ENCODE results near the gene ZNF557.

The ZNF557 gene

DNA sequence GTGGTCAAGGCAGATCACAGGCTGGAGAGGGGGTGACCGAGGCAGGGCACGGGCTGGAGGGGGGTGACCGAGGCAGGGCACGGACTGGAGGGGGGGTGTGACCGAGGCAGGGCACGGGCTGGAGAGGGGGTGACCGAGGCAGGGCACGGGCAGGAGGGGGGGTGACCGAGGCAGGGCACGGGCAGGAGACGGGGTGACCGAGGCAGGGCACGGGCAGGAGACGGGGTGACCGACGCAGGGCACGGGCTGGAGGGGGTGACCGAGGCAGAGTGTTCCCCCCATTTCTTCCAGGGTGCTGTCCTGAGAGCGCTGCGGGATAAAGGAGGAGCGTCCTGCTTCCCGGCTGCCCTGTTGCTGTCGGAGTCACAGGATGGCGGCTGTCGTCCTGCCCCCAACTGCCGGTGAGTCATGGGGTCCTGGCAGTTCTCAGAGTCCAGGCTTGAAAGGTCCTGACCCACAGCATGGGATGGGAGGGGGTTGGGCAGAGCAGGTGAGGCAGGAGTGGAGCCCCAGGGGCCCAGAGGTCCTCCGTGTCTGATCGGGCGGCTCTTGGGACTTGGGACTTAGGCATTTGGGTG, 5.3 kb downstream of the ZNF557 start:
- no peak for DNase-seq (ENCODE audit: low read depth in 2 of 2)

DNA sequence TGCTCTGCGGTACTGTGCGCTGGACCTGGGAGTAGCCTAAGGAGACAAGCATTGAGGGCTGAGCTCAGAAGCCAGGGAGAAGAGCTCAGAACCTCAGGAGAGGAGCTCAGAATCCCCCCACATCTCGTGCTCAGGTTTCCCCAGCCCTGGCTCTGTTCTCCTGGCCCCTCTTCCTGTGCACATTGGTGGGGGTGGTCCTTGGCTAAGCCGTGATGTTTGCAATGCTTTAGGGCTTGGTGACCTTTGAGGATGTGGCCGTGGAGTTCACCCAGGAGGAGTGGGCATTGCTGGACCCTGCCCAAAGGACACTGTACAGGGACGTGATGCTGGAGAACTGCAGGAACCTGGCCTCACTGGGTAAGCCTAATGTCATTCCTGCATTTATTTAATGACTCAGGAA, 6.6 kb downstream of the ZNF557 start:
- DNase-seq (ENCODE audit: low read depth in 2 of 2): no peak

GRCh38 chr19:7078008-7078407, 8.5 kb downstream of the ZNF557 start:
- no peak for DNase-seq (ENCODE audit: low read depth in 2 of 2)

DNA sequence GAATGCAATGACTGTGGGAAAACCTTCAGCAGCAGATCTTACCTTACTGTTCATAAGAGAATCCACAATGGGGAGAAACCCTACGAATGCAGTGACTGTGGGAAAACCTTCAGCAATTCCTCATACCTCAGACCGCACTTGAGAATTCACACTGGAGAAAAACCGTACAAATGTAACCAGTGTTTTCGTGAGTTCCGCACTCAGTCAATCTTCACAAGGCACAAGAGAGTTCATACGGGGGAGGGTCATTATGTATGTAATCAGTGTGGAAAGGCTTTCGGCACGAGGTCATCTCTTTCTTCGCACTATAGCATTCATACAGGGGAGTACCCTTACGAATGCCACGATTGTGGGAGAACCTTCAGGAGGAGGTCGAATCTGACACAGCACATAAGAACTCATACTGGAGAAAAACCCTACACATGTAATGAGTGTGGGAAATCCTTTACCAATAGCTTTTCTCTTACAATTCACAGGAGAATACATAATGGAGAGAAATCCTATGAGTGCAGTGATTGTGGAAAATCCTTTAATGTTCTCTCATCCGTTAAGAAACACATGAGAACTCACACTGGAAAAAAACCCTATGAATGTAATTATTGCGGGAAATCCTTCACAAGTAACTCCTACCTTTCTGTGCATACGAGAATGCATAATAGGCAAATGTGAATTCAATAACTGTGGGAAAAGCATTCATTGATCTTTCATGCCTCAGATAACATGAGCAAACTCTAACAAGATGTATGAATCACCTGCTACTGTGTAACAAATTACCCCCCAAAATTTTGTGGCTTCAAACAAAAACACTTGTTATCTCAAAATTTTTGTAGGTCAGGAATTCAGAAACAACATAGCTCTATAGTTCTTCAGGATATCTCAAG, 13.8 kb downstream of the ZNF557 start:
- no peak for DNase-seq (ENCODE audit: low read depth in 2 of 2)

DNA sequence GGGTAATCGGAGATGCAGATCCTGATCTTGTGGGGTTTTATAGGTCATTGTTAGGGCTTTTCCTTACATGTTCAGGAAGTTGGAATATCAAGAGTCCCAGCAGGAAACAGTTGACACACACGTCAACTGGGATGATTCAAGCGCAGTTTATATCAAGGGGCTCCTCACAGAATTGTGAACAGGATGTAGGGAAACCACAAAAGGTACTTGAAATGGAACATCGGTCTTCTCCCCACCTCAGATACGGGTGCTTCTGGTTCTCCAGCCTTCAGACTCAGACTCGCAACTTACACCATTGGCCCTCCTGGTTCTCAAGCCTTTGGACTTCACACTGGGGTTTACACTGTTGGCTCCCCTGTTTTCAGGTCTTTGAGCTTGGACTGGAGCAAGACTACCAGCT, 19.5 kb downstream of the ZNF557 start:
- DNase-seq (ENCODE audit: low read depth in 2 of 2): no peak

GRCh38 chr19:7098096-7098495, 28.6 kb downstream of the ZNF557 start:
- no peak for DNase-seq (ENCODE audit: low read depth in 2 of 2)

- DNase-seq (ENCODE audit: low read depth in 2 of 2): peak; percentile 76 to 84
These were observed 29.4 kb downstream of the ZNF557 start for GRCh38 chr19:7098701-7099596.

- DNase-seq (ENCODE audit: low read depth in 2 of 2): peak in 1 of 2 donors; percentile 82
These were observed 30.1 kb downstream of the ZNF557 start for GRCh38 chr19:7099597-7099921.

- DNase-seq (ENCODE audit: low read depth in 2 of 2): no peak
These were observed 32.2 kb downstream of the ZNF557 start for GRCh38 chr19:7101498-7102253.

- DNase-seq (ENCODE audit: low read depth in 2 of 2): no peak
These were observed 35.4 kb downstream of the ZNF557 start for GRCh38 chr19:7104747-7105447.

- DNase-seq (ENCODE audit: low read depth in 2 of 2): no peak
These were observed 37.5 kb downstream of the ZNF557 start for GRCh38 chr19:7106711-7107657.

- no peak for DNase-seq (ENCODE audit: low read depth in 2 of 2)
These were observed 40.3 kb downstream of the ZNF557 start for GRCh38 chr19:7109678-7110289.

- no peak for DNase-seq (ENCODE audit: low read depth in 2 of 2)
These were observed 43.2 kb downstream of the ZNF557 start for GRCh38 chr19:7112675-7113074.

DNA sequence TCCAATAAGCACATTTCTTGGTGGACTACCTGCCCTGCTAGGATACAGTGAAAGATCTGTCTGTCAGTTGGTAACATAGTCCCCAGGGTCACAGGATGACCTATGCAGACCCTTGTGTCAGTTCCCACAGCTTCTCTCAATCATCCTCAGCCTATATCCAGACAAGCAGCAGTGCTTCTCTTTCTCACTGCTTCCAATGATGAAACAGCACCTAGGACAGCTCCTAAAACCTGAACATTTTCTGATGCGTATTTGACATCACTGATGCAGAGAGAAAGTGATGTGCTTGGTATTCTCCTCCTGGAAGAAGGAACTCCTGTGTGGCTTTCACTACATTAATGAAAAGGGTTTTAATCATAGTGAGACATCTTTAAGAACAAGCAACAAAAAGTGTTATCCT, 43.7 kb downstream of the ZNF557 start:
- DNase-seq (ENCODE audit: low read depth in 2 of 2): no peak

DNA sequence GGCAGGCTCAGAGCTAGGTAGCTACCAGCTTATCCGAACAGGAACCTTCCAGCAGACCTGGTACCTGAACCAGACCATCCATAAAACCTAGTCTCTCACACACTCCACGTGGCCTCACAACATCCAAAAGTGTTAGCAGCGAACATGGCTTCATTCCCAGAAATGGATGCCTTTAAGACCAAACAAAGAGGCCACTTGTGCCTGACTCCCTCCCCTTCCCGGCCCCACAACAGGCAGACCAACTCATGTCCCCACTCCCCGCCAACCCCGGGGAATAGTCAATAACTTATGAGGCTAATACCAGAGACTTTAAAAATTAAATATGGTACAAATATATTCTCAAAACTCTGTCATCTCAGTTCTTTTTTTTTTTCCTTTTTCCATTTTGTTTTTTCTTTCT, 46.2 kb downstream of the ZNF557 start:
- DNase-seq (ENCODE audit: low read depth in 2 of 2): no peak

- DNase-seq (ENCODE audit: low read depth in 2 of 2): no peak
These were observed 47.7 kb downstream of the ZNF557 start for GRCh38 chr19:7117248-7117647.

- no peak for DNase-seq (ENCODE audit: low read depth in 2 of 2)
These were observed 50.1 kb downstream of the ZNF557 start for GRCh38 chr19:7119582-7119981.

GRCh38 chr19:7120499-7120898, 51.0 kb downstream of the ZNF557 start:
- DNase-seq (ENCODE audit: low read depth in 2 of 2): no peak

DNA sequence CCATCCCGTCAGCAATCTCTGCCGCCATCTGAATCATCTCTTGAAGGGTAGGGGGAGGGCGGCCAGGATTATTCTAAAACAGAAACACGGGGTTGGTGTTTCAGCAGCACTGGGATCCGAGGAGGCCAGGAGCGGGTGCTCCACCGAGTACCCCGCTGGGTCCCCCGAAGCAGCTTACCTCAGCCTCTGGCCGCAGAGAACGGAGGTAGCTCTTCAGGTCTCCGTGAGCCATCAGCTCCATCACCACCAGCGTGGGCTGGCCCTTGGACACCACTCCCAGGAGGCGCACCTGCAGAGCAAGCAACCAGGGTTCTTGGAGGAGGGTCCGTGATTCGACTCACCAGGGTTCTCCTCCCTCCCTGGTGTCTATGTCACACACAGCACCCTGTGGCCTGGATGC, 53.2 kb downstream of the ZNF557 start:
- DNase-seq (ENCODE audit: low read depth in 2 of 2): no peak

DNA sequence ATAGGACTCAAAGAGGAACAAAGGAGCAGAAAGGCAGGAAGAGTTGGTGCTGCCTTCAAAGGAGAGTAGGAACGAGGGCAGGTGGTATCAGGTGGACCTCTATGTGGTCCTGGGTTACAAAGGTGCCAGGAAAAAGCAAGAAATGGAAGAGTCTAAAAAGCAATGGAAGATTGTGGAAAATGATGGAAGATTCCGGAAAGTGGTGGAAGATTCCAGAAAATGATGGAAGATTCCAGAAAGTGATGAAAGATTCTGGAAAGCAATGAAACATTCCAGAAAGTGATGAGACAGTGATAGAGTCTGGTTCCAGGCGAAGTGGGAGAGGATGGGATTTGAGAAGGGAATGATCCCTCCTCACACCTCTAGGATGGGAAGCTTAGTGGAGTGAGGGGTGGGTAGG, 55.3 kb downstream of the ZNF557 start:
- no peak for DNase-seq (ENCODE audit: low read depth in 2 of 2)

All from stimulated activated CD8-positive, alpha-beta memory T cell treated with anti-CD3 and anti-CD28 coated beads, Interleukin-2, amount 100 ng/mL, for 48 hours (primary cell).